ENCODE measurements around the gene PLA2G7. TPM values are rescaled to one million over a fixed set of nuclear protein-coding genes. Genes with fewer than 3 reads are reported as not detected.

The PLA2G7 gene
- total and polyA plus RNA-seq, 9 donors, result 0.18 to 15.1 (median 1.6) TPM

DNA sequence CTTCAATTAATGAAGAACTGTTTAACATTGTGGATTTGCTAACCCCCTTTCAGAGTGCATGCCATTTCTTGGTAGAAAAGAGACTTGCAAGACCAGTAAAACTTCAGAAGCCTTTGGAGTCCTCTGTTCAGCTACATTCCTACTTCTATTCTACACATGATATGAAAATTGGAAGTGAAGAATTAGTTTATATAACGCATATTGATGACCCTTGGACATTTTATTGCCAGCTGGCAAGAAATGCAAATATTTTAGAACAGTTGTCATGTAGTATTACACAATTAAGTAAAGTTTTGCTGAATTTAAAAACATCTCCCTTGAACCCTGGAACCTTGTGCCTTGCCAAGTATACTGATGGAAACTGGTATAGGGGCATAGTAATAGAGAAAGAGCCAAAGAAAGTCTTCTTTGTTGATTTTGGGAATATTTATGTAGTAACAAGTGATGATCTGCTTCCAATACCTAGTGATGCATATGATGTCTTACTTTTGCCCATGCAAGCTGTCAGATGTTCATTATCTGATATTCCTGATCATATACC, 44.2 kb downstream of the PLA2G7 start:
- DNase-seq, result no peak
- Histone ChIP-seq H3K4me3 (no peak overlapping the region), H3K36me3 (no peaks in the 10 kb centered on the region), H3K27ac (no peak overlapping the region), H3K4me1 (ENCODE audit: insufficient read depth) (no peaks in the 10 kb centered on the region), H3K27me3 (no peaks in the 10 kb centered on the region), H3K9me3 (no peaks in the 10 kb centered on the region)
- intact Hi-C loops (cut with DNase I), result no loop called here
- 45 to 65% (median 49%) methylated on average over 1 of the region's 1 CpG for WGBS, 3 donors
- TF ChIP-seq POLR2A (IDR thresholded peaks at IDR 0.05), result no peak
- TF ChIP-seq, protein P1, sequence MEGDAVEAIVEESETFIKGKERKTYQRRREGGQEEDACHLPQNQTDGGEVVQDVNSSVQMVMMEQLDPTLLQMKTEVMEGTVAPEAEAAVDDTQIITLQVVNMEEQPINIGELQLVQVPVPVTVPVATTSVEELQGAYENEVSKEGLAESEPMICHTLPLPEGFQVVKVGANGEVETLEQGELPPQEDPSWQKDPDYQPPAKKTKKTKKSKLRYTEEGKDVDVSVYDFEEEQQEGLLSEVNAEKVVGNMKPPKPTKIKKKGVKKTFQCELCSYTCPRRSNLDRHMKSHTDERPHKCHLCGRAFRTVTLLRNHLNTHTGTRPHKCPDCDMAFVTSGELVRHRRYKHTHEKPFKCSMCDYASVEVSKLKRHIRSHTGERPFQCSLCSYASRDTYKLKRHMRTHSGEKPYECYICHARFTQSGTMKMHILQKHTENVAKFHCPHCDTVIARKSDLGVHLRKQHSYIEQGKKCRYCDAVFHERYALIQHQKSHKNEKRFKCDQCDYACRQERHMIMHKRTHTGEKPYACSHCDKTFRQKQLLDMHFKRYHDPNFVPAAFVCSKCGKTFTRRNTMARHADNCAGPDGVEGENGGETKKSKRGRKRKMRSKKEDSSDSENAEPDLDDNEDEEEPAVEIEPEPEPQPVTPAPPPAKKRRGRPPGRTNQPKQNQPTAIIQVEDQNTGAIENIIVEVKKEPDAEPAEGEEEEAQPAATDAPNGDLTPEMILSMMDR (IDR thresholded peaks at IDR 0.05), result no peak
- no peak for TF ChIP-seq EP300 (IDR thresholded peaks at IDR 0.05)

DNA sequence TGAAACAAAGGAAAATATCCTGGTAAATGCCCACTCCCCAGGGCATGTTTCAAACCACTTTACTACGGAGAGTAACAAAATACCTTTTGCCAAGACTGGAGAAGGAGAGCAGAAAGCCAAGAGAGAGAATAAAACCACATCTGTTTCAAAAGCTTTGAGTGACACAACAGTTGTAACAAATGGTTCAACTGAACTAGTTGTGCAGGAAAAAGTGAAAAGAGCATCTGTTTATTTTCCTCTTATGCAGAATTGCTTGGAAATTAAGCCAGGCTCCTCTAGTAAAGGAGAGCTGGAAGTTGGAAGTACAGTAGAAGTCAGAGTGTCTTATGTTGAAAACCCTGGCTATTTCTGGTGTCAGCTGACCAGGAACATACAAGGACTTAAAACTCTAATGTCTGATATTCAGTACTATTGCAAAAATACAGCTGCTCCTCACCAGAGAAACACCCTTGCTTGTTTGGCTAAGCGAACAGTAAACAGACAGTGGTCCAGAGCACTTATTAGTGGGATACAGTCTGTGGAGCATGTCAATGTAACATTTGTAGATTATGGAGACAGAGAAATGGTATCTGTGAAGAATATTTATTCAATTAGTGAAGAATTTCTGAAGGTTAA, 44.9 kb downstream of the PLA2G7 start:
- 50 to 78% (median 65%) methylated on average over 2 of the region's 2 CpGs for whole genome bisulfite sequencing, 3 donors
- Histone ChIP-seq H3K36me3 (no peaks in the 10 kb centered on the region), H3K4me3 (no peak overlapping the region), H3K27me3 (no peaks in the 10 kb centered on the region), H3K4me1 (ENCODE audit: insufficient read depth) (no peaks in the 10 kb centered on the region), H3K27ac (no peak overlapping the region), H3K9me3 (no peaks in the 10 kb centered on the region)
- TF ChIP-seq, protein P1 (IDR thresholded peaks at IDR 0.05), result no peak
- TF ChIP-seq EP300 (IDR thresholded peaks at IDR 0.05) (no peak), POLR2A (IDR thresholded peaks at IDR 0.05) (no peak)
- no peak for DNase-seq
- intact Hi-C loops (cut with DNase I), result no loop called here

DNA sequence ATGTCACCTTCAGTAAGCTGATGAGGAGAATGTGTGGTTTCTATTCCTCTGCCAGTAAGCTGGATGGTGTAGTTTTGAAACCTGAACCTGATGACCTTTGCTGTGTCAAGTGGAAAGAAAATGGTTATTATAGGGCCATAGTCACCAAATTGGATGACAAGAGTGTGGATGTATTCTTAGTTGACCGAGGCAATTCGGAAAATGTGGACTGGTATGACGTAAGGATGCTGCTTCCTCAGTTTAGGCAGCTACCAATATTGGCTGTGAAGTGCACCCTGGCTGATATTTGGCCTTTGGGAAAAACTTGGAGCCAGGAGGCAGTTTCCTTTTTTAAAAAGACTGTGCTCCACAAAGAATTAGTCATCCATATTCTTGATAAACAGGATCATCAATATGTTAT, 45.5 kb downstream of the PLA2G7 start:
- TF ChIP-seq EP300 (IDR thresholded peaks at IDR 0.05), result no peak
- TF ChIP-seq, protein P1 (IDR thresholded peaks at IDR 0.05), result no peak
- no peak for TF ChIP-seq POLR2A (IDR thresholded peaks at IDR 0.05)
- Histone ChIP-seq H3K27me3 (no peaks in the 10 kb centered on the region), H3K9me3 (no peaks in the 10 kb centered on the region), H3K27ac (no peak overlapping the region), H3K4me1 (ENCODE audit: insufficient read depth) (no peaks in the 10 kb centered on the region), H3K4me3 (no peak overlapping the region), H3K36me3 (no peaks in the 10 kb centered on the region)
- DNase-seq, result no peak
- intact Hi-C loops (cut with DNase I), result loop anchor here in 1 of 4 donors (5.0 kb wide), 1 partner anchor 967 kb away; no protein-coding TSS in a partner anchor
- WGBS, 3 donors, result 92 to 98% (median 98%) methylated on average over 3 of the region's 3 CpGs

DNA sequence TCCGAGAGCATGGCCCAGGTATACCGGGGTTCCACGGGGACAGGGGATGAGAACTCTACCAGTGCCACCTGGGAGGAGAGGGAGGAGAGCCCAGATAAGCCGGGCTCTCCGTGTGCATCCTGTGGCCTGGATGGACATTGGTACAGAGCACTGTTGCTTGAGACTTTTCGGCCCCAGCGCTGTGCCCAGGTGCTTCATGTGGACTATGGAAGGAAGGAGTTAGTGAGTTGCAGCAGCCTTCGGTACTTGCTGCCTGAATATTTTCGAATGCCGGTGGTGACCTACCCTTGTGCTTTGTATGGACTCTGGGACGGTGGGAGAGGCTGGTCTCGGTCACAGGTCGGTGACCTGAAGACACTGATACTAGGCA, 46.2 kb downstream of the PLA2G7 start:
- intact Hi-C loops (cut with DNase I), result loop anchor here in 1 of 4 donors (5.0 kb wide), 1 partner anchor 967 kb away; no protein-coding TSS in a partner anchor
- Histone ChIP-seq H3K4me3 (no peak overlapping the region), H3K9me3 (no peaks in the 10 kb centered on the region), H3K27ac (no peak overlapping the region), H3K27me3 (no peaks in the 10 kb centered on the region), H3K4me1 (ENCODE audit: insufficient read depth) (no peaks in the 10 kb centered on the region), H3K36me3 (no peaks in the 10 kb centered on the region)
- DNase-seq, result no peak
- WGBS, 3 donors, result 94 to 96% (median 95%) methylated on average over 13 of the region's 13 CpGs
- TF ChIP-seq, protein P1 (IDR thresholded peaks at IDR 0.05), result no peak
- TF ChIP-seq POLR2A (IDR thresholded peaks at IDR 0.05), result no peak
- no peak for TF ChIP-seq EP300 (IDR thresholded peaks at IDR 0.05)

Measured in ovary (tissue), 9 donors.